Activated CD4-positive, alpha-beta T cell treated with anti-CD3 and anti-CD28 coated beads for 1 hour (primary cell): ENCODE data around the gene ZNF646.

Experiments
- DNase-seq: peaks from one replicate; pipeline ENCODE4 v3.0.0-alpha.2; 2020

The ZNF646 gene

GRCh38 chr16:31110106-31111034 lies 36.1 kb downstream of the ZNF646 start:
- DNase-seq, result no peak

GRCh38 chr16:31111881-31112466 lies 37.8 kb downstream of the ZNF646 start:
- DNase-seq, result no peak

GRCh38 chr16:31112711-31113110 lies 38.5 kb downstream of the ZNF646 start:
- no peak for DNase-seq

GRCh38 chr16:31113121-31114120 lies 39.2 kb downstream of the ZNF646 start:
- DNase-seq, result no peak

GRCh38 chr16:31114468-31114867 lies 40.2 kb downstream of the ZNF646 start:
- DNase-seq, result no peak

GRCh38 chr16:31117384-31118222 lies 43.4 kb downstream of the ZNF646 start, which contains the start of gene KAT8:
Gene KAT8, plus strand, starts transcription at chr16:31117664. Its CDS starts 18 bp downstream, at chr16:31117682.
- peak; percentile 94 for DNase-seq

GRCh38 chr16:31118223-31119155 lies 44.3 kb downstream of the ZNF646 start:
- DNase-seq, result no peak

- DNase-seq, result no peak
Measured at GRCh38 chr16:31120129-31120528, 45.9 kb downstream of the ZNF646 start.

- DNase-seq, result no peak
Measured at GRCh38 chr16:31125844-31126243, 51.6 kb downstream of the ZNF646 start.

GRCh38 chr16:31127182-31127581 lies 53.0 kb downstream of the ZNF646 start:
- no peak for DNase-seq

GRCh38 chr16:31128711-31129567 lies 54.7 kb downstream of the ZNF646 start:
- DNase-seq, result no peak

- no peak for DNase-seq
Measured at GRCh38 chr16:31129568-31130335, 55.5 kb downstream of the ZNF646 start.

GRCh38 chr16:31130336-31130891 lies 56.2 kb downstream of the ZNF646 start:
- DNase-seq, result no peak

- DNase-seq, result no peak
Measured at GRCh38 chr16:31130899-31131298, 56.7 kb downstream of the ZNF646 start.

GRCh38 chr16:31131416-31131815 lies 57.2 kb downstream of the ZNF646 start:
- DNase-seq, result no peak

- DNase-seq, result no peak
Measured at GRCh38 chr16:31131841-31132271, 57.6 kb downstream of the ZNF646 start.

GRCh38 chr16:31132303-31132979 lies 58.2 kb downstream of the ZNF646 start:
- no peak for DNase-seq

- DNase-seq, result no peak
Measured at GRCh38 chr16:31133046-31133501, 58.9 kb downstream of the ZNF646 start.
